Measurements from ENCODE around the gene SDK2.

The SDK2 gene

DNA sequence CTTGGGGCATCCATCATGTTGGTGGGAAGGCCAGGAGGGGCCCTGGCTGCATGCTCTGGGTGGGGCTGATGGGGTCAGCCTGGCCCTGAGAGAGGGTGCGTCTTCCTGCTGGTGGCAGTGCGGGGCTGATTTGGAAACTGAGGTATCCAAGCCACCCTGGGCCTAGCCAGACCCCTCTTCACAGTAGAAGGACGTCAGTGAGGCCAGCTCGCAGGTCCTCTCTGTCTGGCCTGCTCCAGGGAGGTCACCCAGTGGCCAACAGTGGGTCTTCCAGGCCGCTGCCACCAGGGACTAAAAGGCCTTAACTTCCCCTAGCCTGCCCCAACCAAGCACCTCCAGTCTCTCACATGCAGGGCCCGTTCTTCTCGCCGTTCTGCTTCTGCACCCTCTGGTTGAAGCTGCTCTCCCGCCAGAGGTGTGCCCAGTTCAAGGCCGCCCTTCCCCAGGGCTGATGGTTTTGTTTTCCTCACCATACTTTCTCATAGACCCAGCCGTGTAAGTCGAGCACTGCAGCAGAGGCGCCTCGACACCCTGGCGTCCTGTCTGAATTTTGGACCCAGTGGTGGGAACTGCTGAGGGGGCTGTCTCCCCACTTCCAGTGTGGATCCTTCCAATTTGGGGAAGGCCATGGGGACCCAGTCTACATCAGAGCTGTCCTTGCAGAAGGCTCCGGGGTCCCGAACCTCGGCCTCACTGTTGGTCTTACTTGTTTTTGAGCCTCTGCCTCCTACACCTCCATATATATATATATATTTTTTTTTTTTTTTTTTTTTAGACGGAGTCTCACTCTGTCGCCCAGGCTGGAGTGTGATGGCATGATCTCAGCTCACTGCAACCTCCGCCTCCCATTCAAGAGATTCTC, 289.6 kb downstream of the SDK2 start:
- DNase-seq, result no peak

- DNase-seq, result no peak
Observed at GRCh38 chr17:73352261-73352660, 292.0 kb downstream of the SDK2 start.

GRCh38 chr17:73351764-73352163, 292.5 kb downstream of the SDK2 start:
- DNase-seq, result no peak

- no peak for DNase-seq
Observed at GRCh38 chr17:73350864-73351263, 293.4 kb downstream of the SDK2 start.

GRCh38 chr17:73349647-73350046, 294.6 kb downstream of the SDK2 start:
- no peak for DNase-seq

GRCh38 chr17:73349138-73349537, 295.1 kb downstream of the SDK2 start:
- no peak for DNase-seq

DNA sequence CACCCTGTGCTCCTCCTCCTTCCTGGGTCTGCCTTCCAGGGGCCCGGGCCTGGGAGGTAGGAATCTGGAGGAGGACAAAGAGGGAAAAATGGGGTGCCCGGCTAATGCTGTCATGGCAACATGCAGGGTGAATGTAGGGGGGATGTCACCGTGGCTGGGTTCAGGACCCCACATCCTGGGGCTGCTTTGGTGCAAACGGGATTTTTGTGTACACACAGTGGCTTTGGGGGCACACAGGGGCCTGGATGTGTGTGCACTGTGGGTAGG, 295.5 kb downstream of the SDK2 start:
- DNase-seq, result no peak

DNA sequence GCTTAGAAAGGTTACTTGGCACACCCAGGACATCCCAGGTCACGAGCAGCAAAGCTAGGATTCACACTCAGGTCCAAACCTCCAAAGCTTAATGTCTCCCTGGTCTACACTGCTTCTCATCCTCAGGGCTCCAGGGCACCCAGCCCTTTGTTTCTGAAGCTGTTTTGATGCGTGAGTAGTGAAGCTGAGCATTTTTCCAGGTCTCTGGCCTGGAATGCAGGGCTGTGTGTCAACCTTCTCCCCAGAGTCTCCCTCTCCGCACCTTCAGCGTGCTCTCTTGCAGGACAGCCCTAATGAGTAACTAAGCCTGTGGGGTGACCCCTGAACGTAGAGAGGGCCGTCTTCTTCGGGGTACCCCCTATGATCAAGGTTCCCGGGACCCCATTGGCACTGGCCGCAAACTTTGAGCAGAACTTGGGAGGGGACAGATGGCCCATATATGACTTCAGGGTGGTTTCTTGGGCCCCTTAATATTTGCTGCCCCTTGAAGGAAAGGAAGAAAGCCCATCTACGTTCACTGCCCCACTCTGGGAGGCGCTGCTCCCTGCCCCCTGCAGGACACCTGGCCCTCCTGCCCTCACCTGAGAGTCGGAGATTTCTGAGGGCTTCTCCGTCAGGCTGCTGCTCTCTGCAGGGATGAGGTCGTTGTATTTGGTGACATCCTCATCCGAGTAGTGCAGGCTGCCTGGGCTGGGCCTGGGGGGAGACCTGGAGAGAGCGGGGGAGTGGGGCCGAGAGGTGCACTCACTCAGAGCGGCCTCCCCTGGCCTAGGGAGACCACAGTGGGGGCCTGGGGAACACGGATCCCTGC, 296.0 kb downstream of the SDK2 start:
- no peak for DNase-seq

- no peak for DNase-seq
Observed at GRCh38 chr17:73347351-73347750, 296.9 kb downstream of the SDK2 start.

DNA sequence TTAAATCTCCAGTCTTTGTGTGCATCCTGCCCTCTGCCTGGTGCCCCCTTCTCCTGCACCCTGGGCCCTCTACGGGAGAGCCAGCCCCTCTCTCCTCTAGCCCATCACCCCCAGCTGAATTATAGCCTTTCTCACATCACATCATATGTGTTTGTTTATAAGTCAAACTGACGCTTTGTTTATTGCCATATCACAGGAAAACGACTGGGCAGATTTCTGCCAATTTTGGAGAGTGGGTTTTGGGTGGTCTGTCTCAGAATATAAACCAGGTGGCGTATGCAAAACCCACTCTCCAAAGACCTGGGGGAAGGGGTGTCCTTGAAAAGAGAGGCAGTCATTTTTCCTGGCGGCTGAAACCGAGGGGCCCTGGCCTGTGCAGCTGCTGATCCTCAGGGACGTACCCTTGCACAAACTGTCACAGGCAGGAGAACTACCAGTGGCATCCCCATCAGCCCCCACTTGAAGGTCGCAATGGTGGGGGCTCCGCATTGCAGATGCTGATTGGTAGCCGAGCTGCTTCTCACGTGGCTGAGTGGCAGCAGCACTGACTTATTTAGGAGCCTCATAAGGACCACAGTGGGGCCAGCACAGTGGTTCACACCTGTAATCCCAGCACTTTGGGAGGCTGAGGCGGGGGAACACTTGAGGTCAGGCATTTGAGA, 297.6 kb downstream of the SDK2 start:
- no peak for DNase-seq

DNA sequence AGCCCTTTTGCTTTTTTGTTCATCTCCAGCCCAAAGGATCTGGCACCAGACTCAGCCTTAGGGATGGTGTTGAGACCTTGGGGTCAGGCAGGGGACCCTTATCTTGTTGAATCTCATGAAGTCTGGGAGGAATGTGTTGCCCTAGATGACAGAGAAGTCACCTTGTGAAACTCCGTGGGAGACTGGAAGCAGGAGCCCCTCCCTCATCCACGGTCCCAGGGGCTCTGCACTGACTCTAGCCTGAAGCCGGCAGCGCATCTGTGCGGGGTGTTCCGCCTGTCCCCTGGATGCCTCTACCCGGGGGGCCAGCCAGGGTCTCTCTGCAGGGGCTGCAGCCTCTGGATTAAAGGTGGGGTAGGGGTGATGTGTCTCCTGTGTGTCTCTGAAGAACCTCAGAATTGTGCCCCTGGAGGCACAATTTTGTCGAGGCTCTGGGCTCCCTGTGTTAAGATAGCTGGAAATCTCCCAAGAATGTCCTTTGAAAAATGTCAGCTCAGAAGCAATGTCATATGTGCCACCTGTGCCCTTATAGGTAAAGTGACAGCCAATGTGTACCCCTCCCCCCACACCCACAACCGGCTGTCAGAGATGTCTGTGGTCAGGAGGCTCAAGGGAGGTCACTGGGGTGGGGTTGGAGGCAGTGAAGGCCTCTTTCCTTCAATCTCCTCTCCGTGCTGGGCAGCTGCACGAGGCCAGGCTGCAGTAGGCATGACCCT, 300.3 kb downstream of the SDK2 start:
- DNase-seq, result no peak

DNA sequence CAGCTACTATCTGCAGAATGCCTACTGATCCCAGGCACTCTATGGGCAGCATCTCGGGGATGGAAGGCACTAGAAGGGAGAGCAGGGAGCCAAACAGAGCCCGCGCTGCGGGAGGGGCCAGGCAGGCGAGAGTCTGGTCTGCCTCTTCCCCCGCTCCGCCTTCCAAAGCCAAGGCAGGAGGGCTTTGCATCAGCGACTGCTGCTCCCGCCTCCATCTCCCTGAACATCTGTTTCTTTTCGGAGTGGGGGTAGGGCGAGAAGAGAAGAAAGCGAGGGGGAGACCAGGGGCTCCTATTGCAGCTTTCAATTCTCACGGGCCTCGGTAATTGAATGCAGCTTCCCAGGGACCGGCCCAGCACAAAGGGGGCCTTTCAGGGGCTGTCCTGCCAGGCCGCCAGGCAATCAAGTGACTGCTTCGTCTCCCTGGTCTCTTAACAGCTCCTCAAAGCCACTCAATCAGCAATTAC, 301.0 kb downstream of the SDK2 start:
- peak; percentile 85 for DNase-seq

DNA sequence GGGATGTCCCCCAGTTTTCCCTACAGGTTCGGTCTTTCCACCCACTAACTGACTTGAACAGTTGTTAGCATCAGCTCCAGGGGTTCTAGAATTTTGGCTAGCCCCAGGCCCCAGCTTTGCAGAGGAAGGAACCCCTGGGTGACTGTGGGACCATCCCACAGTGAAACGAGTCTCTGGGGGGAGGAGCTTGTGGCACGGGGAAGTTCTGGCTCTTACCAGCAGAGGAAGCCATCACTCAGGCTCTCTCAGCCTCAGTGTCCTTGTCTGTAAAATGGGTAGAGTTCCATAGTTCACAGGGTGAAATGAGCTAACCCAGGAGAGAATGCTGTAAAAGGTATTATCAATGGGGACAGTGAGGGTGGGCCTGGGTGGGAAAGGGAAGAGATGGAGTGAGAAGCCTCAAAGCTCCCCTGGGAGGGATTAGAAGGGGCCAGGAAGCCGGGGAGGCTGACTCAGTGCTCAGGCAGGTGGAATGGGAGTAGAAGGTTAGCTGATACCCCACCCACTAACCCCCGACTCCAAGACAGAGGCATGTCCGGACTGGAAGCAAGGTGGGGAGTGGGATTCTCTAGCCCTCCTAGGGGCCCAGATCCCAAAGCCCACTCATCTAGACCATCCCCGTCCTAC, 301.6 kb downstream of the SDK2 start:
- DNase-seq, result no peak

DNA sequence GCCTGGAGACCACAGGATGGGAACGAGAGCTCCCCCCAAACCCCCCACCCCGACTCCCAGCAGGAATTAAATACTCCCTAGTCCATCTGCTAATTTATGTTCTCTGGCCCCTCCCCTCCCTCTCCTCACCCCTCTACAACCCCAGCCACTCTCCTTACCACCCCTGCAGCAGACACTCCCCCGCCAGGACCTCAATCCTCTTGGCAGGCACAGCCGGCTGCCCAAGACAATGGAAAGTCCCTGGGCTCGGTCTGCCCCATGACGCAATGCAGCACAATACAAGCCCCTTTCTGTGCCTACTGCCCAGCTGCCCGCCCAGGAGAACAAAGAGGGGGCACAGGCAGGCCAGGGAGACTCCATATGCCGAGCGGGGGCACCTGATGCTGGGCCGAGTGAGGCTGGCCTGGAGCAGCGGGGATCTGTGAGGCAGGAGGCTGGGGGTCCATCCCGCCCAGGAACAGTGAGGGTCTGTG, 302.2 kb downstream of the SDK2 start:
- peak; percentile 78 for DNase-seq

DNA sequence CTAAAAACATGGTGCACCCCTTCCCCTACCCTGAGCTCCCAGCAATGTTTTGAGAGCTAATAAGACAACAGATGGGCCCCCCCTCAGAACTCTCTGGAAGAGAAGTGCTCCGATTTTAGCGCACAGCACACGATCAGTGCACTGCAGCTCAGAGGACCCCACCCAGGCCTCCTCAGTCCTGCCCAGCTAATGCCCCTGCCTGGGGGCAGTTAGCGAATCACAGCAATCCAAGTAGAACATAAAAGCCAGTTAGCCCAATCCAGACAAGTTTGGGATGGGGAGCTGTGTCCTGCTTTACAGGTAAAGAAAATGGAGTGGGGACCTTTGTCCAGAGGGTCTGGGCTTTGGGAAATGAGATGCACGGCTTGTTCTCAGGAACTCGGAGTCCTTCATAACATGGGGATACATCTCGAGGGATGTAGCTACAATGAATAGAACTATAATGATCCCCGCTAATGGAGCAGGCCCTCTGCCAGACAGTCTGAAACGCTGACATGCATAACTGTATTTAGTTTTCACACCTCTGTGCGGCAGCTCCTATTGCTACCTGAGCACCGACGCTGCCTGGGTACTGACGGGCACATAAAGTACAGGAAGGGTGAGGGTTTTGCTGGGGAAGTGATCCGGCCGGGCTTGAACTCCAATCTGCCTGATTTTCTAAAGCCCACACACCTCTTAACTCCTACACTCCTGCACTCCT, 302.7 kb downstream of the SDK2 start:
- DNase-seq, result no peak

DNA sequence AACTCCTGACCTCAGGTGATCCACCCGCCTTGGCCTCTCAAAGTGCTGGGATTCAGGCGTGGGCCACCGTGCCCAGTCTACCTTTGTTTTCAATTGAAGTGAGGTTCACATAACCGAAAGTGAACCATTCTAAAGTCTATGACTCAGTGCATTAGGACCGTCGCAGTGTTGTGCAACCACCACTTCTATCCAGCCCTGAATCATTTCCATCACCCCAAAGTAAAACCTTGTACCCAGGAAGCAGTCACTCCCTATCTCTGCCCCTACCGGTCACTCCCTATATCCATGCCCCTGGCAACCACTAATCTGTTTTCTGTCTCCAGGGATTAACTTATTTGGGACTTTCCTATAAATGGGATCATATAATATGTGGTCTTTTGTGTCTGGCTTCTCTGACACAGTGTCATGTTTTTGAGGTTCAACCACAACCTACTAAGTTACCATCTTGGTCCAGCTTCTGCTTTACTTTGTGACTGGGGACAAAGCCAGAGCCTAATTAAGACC, 304.1 kb downstream of the SDK2 start:
- no peak for DNase-seq

DNA sequence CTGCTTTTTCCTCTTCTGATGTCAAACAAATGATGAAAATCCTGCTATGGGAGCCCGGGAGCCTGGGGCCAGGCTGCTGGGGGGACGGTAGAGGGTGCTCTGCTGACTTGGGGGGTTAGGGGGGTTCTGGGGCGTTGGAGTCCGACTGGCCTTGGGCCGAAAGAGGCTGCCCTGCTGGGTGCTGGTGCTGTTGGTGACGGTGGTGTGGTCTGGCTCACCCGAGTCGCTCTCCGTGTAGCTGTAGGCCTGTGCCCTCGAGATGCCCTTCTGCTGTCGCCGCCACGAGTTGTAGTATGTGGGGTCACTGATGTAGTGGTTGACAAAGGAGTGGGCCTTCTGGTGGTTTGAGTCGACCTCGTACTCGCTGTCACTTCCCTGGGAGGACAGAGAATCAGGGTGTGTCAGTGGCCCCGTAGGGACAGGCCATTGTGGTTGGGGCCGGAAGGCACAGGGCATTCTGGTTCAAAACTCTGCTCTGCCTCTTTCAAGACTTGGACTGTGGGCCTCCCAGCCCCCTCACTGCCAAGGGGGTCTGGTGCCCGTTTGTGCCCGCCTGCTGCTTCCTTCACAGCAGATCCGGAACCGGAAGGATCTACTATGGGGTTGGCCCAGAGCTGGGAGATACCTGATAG, 305.6 kb downstream of the SDK2 start:
- no peak for DNase-seq

DNA sequence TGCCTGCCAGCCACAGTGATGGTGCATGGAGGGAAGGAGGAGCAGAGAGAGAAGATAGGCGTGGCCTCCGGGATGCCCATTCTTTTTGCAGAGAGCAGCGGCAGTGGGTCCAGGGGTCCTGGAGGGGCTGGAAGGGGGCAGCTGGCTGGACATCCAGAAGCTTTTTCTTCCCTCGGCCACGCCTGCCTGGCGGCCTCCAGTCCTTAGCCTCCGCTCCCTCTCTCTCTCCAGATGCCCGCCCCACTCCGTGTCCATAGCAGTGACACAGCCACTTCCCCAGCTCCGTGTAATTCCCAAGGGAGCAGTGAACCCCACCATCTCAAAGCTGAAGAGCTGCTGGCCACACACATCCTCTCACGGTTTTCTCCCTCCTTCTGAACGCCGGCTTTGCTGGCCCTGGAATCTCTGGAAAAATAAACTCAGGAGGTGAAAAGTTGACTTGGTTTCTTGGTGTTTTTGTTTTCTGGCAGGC, 306.2 kb downstream of the SDK2 start:
- DNase-seq, result no peak

DNA sequence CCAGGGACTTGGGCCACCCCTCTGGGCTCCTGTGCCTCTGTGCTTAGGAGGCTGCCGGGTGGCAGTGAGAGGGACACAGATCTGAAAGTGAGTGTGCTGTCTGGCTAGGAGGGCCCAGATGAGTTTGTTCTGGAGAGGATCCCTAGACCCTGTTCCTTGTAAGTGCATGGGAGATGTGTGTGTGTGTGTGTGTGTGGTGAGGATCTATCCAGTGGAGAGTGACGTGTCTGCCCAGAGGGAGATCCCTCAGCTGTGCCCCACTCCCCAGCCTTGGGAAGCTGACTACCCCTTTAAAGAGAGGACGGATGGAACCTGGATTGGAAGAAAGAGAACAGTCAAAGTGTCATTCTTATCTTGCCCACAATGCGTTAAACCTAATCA, 306.9 kb downstream of the SDK2 start:
- no peak for DNase-seq

DNA sequence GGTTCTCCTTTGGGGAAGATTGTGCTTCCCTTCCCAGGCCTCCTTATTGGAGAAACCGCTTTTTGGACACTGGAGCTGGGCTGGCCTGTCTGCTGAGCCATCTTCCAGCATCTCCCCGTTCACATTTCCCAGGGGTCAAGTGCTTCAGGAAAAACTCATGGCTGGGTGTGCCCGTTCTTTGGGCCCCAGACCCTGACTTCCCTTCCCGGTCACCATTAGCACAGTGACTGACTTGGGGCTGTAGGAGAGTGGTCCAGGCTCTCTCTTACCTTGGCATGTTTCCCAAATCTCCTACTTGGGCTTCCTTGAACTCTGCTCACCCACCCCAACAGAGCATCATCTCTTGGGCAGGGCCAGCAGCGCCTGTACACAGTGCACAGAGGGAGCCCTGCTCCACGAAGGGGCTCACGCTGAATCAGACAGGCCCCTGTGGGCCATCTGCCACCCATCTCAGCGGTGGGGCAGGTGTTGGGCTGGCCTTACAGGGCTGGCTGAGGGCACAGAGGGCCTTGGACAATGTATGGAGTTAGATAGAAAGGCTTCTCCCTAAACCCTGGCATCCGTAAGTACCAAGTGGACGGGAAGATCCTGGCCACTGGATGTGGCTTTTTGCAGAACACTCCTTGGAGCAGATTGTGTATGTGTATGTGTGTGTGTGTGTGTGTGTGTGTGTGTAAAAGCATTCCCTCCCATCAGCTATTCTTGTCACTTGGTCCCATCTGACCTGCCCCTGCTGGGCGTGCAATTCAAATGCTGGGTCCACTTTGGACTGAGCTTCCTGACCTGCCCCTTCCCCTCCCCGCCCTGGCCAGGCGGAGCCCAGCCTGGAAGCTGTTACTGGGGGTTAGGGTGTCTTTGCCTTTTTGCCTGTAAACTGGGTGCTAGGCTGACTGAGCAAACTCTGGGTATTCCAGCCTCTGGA, 307.6 kb downstream of the SDK2 start:
- no peak for DNase-seq

Measured in right forelimb (tissue), 1 donor.